K562 (cell line): ENCODE measurements around the gene SCUBE1. TPM values are rescaled to one million over a fixed set of nuclear protein-coding genes. Genes with fewer than 3 reads are reported as not detected.

Experiments
- ATAC-seq: fragments of 200-7000 bp; cut with Tn5 transposase; 3 replicates; pipeline ENCODE4 v1.9.1; 2020; ENCODE audit warnings: moderate library complexity
- BruUV-seq: library from RNA; stranded (reverse); fragments of 400-500 nt; replicated peaks from 2 replicates; lab custom pipeline; 2021; lab: Mats Ljungman, UMichigan
- CTCF ChIA-PET: fragments of 300-600 bp; formaldehyde crosslinking; extraction: SDS; loops from one replicate; lab custom pipeline; 2021; ENCODE audit warnings: low intra/inter-chr PET ratio; lab: Yijun Ruan, JAX
- POLR2A ChIA-PET: fragments of 300-600, 350-650 bp; sonication (Branson Sonifier 250); formaldehyde crosslinking; extraction: SDS; loops from one replicate; lab custom pipeline; 2021; ENCODE audit warnings: antibody characterized with exemption, inconsistent platforms; lab: Yijun Ruan, JAX
- DNase-seq, 4 experiments: peaks; one replicate each; pipeline versions ENCODE4 v3.0.0 to v3.0.0-alpha.2; 2011 to 2018; ENCODE audit warnings: low spot score in 3 of 4, mixed read lengths in 3 of 4; ENCODE audit errors: extremely low read depth in 1 of 4
- FAIRE-seq: peaks from 2 replicates; lab custom pipeline; 2011; peaks lifted over from hg19 to GRCh38; lab: Jason Lieb, UNC
- H2AFZ ChIP-seq: 2 replicates; pipeline ENCODE4 v1.6.0; 2011; ENCODE audit warnings: low read depth, low read length, control low read depth, inconsistent platforms
- H3K27ac ChIP-seq: fragments of 200-600 bp; 3 replicates; pipeline ENCODE4 v1.8.0; 2011; ENCODE audit warnings: low read depth, mild to moderate bottlenecking, control low read depth, inconsistent platforms, low read length, moderate library complexity, mixed read lengths; ENCODE audit errors: extremely low read depth
- H3K27me3 ChIP-seq, 2 experiments: fragments of 300-600 bp in 1 of 2; 2 replicates in 1 of 2; 3 replicates in 1 of 2; pipeline versions ENCODE4 v1.6.0 to v1.8.0; 2011; ENCODE audit warnings: inconsistent platforms in 2 of 2, low read length in 2 of 2, mild to moderate bottlenecking in 1 of 2, mixed read lengths in 1 of 2, moderate library complexity in 1 of 2; ENCODE audit not compliant: control insufficient read depth in 2 of 2, insufficient read depth in 2 of 2
- H3K36me3 ChIP-seq: fragments of 300-600 bp; 3 replicates; pipeline ENCODE4 v1.8.0; 2011; ENCODE audit warnings: mild to moderate bottlenecking, low read length, inconsistent platforms; ENCODE audit not compliant: control insufficient read depth, insufficient read depth
- H3K4me1 ChIP-seq, 2 experiments: fragments of 200-600 bp in 1 of 2; replicated peaks in 1 of 2; 2 replicates in 1 of 2; 3 replicates in 1 of 2; pipeline versions ENCODE4 v1.5.1 to v1.8.0; 2011; ENCODE audit warnings: inconsistent platforms in 2 of 2, low read length in 2 of 2, mild to moderate bottlenecking in 1 of 2, mixed read lengths in 1 of 2, moderate library complexity in 1 of 2; ENCODE audit not compliant: control insufficient read depth in 2 of 2, insufficient read depth in 2 of 2
- H3K4me2 ChIP-seq: 2 replicates; pipeline ENCODE4 v1.6.1; 2011; ENCODE audit warnings: low read length, control low read depth, inconsistent platforms, mixed read lengths; ENCODE audit not compliant: insufficient read depth
- H3K4me3 ChIP-seq: fragments of 200-600 bp; sonication (generic), shearing (Covaris generic); 2 replicates; pipeline ENCODE4 v1.5.1; 2016; ENCODE audit warnings: control low read depth, inconsistent platforms
- H3K79me2 ChIP-seq: fragments of 200-600 bp; 3 replicates; pipeline ENCODE4 v1.8.0; 2011; ENCODE audit warnings: low read length, inconsistent platforms; ENCODE audit not compliant: control insufficient read depth, insufficient read depth
- H3K9ac ChIP-seq, 2 experiments: 2 replicates each; pipeline versions ENCODE4 v1.6.0 to v1.6.1; 2011; ENCODE audit warnings: low read depth in 2 of 2, low read length in 2 of 2, control low read depth in 1 of 2, inconsistent platforms in 1 of 2, mild to moderate bottlenecking in 1 of 2, mixed read lengths in 1 of 2; ENCODE audit not compliant: insufficient read depth in 1 of 2
- H3K9me1 ChIP-seq: one replicate; pipeline ENCODE4 v1.6.0; 2011; ENCODE audit warnings: inconsistent platforms, mild to moderate bottlenecking, low read length, moderate library complexity; ENCODE audit not compliant: control insufficient read depth, insufficient read depth
- H3K9me3 ChIP-seq: replicated peaks from 2 replicates; pipeline ENCODE4 v1.5.1; 2011; ENCODE audit warnings: low read depth, low read length, inconsistent platforms; ENCODE audit not compliant: control insufficient read depth, insufficient read depth
- H4K20me1 ChIP-seq: replicated peaks from 2 replicates; pipeline ENCODE4 v1.6.1; 2011; ENCODE audit warnings: low read length, inconsistent platforms, mixed read lengths; ENCODE audit not compliant: control insufficient read depth, insufficient read depth
- BDP1 ChIP-seq: IDR thresholded peaks from 3 replicates; pipeline ENCODE4 v1.6.1; 2011; ENCODE audit not compliant: insufficient read length, insufficient read depth
- HDAC1 ChIP-seq, 2 experiments: fragments of 450-650 bp; IDR thresholded peaks; 2 replicates each; pipeline ENCODE4 v1.6.1; 2016 to 2017; ENCODE audit warnings: inconsistent platforms in 1 of 2, mild to moderate bottlenecking in 1 of 2, moderate library complexity in 1 of 2
- HDAC8 ChIP-seq: fragments of 450-650 bp; IDR thresholded peaks from 2 replicates; pipeline ENCODE4 v1.6.1; 2016; ENCODE audit warnings: mild to moderate bottlenecking, missing genetic modification characterization, moderate library complexity, missing compliant biosample characterization
- HNRNPUL1 ChIP-seq: fragments of 200-400 bp; formaldehyde crosslinking; IDR thresholded peaks from 2 replicates; pipeline ENCODE4 v1.6.1; 2017; ENCODE audit warnings: low read length
- MEF2A ChIP-seq: IDR thresholded peaks from 2 replicates; pipeline ENCODE4 v1.6.1; 2011; ENCODE audit warnings: low read depth, mild to moderate bottlenecking, low read length, moderate library complexity; ENCODE audit not compliant: control insufficient read depth
- MXI1 ChIP-seq: IDR thresholded peaks from 2 replicates; pipeline ENCODE4 v1.6.1; 2011; ENCODE audit warnings: low read depth, mild to moderate bottlenecking, improper control_type of control experiment, low read length
- NR3C1 ChIP-seq: sonication (generic); formaldehyde crosslinking; IDR thresholded peaks from 2 replicates; pipeline ENCODE4 v1.8.1; 2022; ENCODE audit warnings: missing genetic modification reagents
- PPARD ChIP-seq: fragments of 250-450 bp; sonication (Bioruptor Pico); IDR thresholded peaks from 2 replicates; pipeline ENCODE4 v1.8.0; 2022; ENCODE audit warnings: inconsistent platforms, mild to moderate bottlenecking, moderate library complexity
- ZNF76 ChIP-seq: fragments of 250-450 bp; sonication (Bioruptor Pico); IDR thresholded peaks from 2 replicates; pipeline ENCODE4 v1.4.0; 2020; ENCODE audit warnings: mild to moderate bottlenecking, moderate library complexity, borderline replicate concordance
- WGBS: fragments of 100-300 bp; shearing (Covaris generic); methylation state at CpG from one replicate; pipeline ENCODE4 v1.1.6; 2016; ENCODE audit warnings: low coverage, mixed read lengths; ENCODE audit not compliant: insufficient coverage; ENCODE audit errors: missing lambda C conversion rate; 5-methylcytosine and 5-hydroxymethylcytosine counted together
- in situ Hi-C: fragments of 300-500 bp; cut with MboI; formaldehyde crosslinking; loops from 4 replicates; pipeline ENCODE4 v1.15.0; 2018; ENCODE audit warnings: inconsistent platforms, mixed read lengths
- intact Hi-C: fragments of 100-400 bp; cut with micrococcal nuclease; formaldehyde crosslinking; loops from 2 replicates; pipeline ENCODE4 v1.14.2; 2022
- polyA plus RNA-seq, 8 experiments: library from polyadenylated mRNA; depleted of rRNA in 4 of 8; stranded (reverse) in 5 of 8; unstranded in 3 of 8; fragments of >200 nt; fragmentation: Nextera tagmentation in 2 of 8; fragmentation: Illumina TruSeq in 1 of 8; extraction: Ambion mirVana in 2 of 8; extraction: Trizol in 1 of 8; gene quantifications; 2 replicates each; pipeline versions ENCODE4 v1.2.1 to v1.2.3, GENCODE V29; 2011 to 2014; ENCODE audit warnings: inconsistent platforms in 1 of 8, missing spikeins in 1 of 8
- total RNA-seq, 7 experiments: library from RNA; depleted of rRNA in 6 of 7; stranded (reverse); fragments of >200 nt in 6 of 7; fragmentation: Illumina TruSeq in 2 of 7; extraction: Trizol in 2 of 7; gene quantifications; 2 replicates each; pipeline versions ENCODE4 v1.2.1 to v1.2.3, GENCODE V29; 2011 to 2021; ENCODE audit warnings: low replicate concordance in 1 of 7

Gene SCUBE1
- total and polyA plus RNA-seq, 9 of the 15 experiments (the other 6 are each of a cell fraction or from before 2014, with no cell fraction given): 0.03 to 0.47 (median 0.29) TPM; not detected in 6

- TF ChIP-seq MEF2A: no peak
Measured at GRCh38 chr22:43275545-43276317, 67.4 kb downstream of the SCUBE1 start (continued).

- H3K79me2 ChIP-seq: no peaks in the 10 kb centered on the region
- H3K9me1 ChIP-seq: no peaks in the 10 kb centered on the region
- 33% methylated on average over 10 of the region's 25 CpGs for WGBS
- no peak overlapping the region for H3K27ac ChIP-seq
- ATAC-seq (no peak), FAIRE-seq (no peak), DNase-seq (no peak)
- no peak for TF ChIP-seq HDAC1 (IDR thresholded peaks at IDR 0.05)
- TF ChIP-seq HNRNPUL1: no peak
- TF ChIP-seq ZNF76: no peak
- no peak for TF ChIP-seq MXI1
- no peak for TF ChIP-seq NR3C1
- no peak for TF ChIP-seq HDAC8
- no peak for TF ChIP-seq BDP1
- no peak for TF ChIP-seq PPARD (CRISPR knock-in tag)
- intact Hi-C loops: loop anchor here (1.0 to 5.0 kb wide), 3 partner anchors 42 to 110 kb away; no protein-coding TSS in a partner anchor
- no peak overlapping the region for H2AFZ ChIP-seq
- H3K36me3 ChIP-seq: no peaks in the 10 kb centered on the region
- ChIA-PET CTCF (interaction anchor here (2.9 to 3.8 kb wide), 2 partner anchors 71 to 111 kb away, joined by 22 to 26 read pairs; no protein-coding TSS in a partner anchor), POLR2A (interaction anchor here (1.0 to 1.2 kb wide), 2 partner anchors 18 to 466 kb away, joined by 3 to 4 read pairs; no protein-coding TSS in a partner anchor)
- H3K4me1 ChIP-seq: peaks cover 6 to 16% of the 10 kb centered on the region in 2 experiments; a peak in 3 of 5 replicates
- H3K27me3 ChIP-seq: peaks cover 9 to 39% of the 10 kb centered on the region in 2 experiments; a peak in 4 of 5 replicates
- H3K4me3 ChIP-seq: no peak overlapping the region
- peaks cover 12% of the 10 kb centered on the region for H4K20me1 ChIP-seq
- in situ Hi-C loops: loop anchor here (10.0 kb wide), 1 partner anchor 100 kb away; no protein-coding TSS in a partner anchor
- H3K4me2 ChIP-seq: no peak overlapping the region
- H3K9ac ChIP-seq: no peak overlapping the region
- no peaks in the 10 kb centered on the region for H3K9me3 ChIP-seq
- BruUV-seq: no TSS peak
Measured at GRCh38 chr22:43274595-43275240, 68.5 kb downstream of the SCUBE1 start.
